DND-41 (cell line): ENCODE measurements around the gene SPNS2.

ENCODE experiments used
- EZH2 ChIP-seq: IDR thresholded peaks from 3 replicates; pipeline ENCODE4 v1.6.1; 2012; ENCODE audit warnings: borderline replicate concordance, low read depth, mild to moderate bottlenecking, moderate library complexity, low read length, inconsistent platforms; ENCODE audit not compliant: severe bottlenecking
- TF ChIP-seq, protein P1 (sequence below): IDR thresholded peaks from 2 replicates; pipeline ENCODE4 v1.5.1; 2012; ENCODE audit warnings: borderline replicate concordance, low read length, moderate library complexity, mild to moderate bottlenecking; ENCODE audit not compliant: poor library complexity, severe bottlenecking; ENCODE audit errors: extremely low read depth

DNA sequence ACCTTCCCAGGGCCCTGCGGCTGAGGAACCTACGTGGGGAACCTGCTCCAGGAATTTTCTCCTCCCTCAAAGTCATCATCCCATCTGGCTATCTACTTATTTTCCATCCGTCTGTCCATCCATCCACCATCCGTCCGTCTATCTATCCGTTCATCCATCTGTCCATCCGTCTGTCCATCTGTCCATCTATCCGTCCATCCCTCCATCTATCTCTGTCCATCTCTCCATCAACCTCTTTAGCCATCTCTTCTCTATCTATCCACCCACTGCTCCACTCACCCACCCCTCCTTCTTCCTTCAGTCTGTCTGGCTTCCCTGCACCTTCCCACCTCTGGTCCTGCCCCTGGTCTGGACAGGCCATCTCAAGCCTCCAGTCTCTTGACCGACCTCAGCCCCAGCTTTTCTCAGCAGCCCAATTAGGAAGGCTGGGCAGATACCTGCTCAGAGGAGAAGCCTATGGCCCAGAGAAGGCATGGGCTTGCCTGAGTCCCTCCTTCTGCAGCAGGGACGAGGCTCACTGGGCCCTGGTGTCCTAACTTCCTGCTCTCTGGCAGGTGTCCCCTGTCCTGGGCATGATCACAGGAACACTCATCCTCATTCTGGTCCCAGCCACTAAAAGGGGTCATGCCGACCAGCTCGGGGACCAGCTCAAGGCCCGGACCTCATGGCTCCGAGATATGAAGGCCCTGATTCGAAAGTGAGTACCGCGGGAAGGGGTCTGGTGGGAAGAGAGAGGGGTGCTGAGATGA is 33.5 kb downstream of the SPNS2 start:
- no peak for TF ChIP-seq EZH2
- TF ChIP-seq, protein P1, sequence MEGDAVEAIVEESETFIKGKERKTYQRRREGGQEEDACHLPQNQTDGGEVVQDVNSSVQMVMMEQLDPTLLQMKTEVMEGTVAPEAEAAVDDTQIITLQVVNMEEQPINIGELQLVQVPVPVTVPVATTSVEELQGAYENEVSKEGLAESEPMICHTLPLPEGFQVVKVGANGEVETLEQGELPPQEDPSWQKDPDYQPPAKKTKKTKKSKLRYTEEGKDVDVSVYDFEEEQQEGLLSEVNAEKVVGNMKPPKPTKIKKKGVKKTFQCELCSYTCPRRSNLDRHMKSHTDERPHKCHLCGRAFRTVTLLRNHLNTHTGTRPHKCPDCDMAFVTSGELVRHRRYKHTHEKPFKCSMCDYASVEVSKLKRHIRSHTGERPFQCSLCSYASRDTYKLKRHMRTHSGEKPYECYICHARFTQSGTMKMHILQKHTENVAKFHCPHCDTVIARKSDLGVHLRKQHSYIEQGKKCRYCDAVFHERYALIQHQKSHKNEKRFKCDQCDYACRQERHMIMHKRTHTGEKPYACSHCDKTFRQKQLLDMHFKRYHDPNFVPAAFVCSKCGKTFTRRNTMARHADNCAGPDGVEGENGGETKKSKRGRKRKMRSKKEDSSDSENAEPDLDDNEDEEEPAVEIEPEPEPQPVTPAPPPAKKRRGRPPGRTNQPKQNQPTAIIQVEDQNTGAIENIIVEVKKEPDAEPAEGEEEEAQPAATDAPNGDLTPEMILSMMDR: no peak
